Neural progenitor cell (in vitro differentiated cells): Measurements from ENCODE around the gene GMNN.

Experiments
- CTCF ChIP-seq: fragments of 200-600 bp; sonication (generic); IDR thresholded peaks from 2 replicates; pipeline ENCODE4 v1.5.1; 2017; ENCODE audit warnings: antibody characterized with exemption, mild to moderate bottlenecking
- EZH2 ChIP-seq: fragments of 200-600 bp; sonication (generic); IDR thresholded peaks from 2 replicates; pipeline ENCODE4 v1.6.1; 2017; ENCODE audit warnings: antibody characterized with exemption, mild to moderate bottlenecking, moderate library complexity
- EZH2phosphoT487 ChIP-seq: fragments of 200-600 bp; sonication (generic); IDR thresholded peaks from 2 replicates; pipeline ENCODE4 v1.6.1; 2017; ENCODE audit warnings: antibody characterized with exemption

GRCh38 chr6:24807584-24807983 is 32.8 kb downstream of the GMNN start:
- TF ChIP-seq CTCF, result no peak
- no peak for TF ChIP-seq EZH2
- TF ChIP-seq EZH2phosphoT487, result no peak
